ENCODE data around the gene ACAN.
"Not testable (repeated sequence)": the region's sequence is repeated elsewhere in the genome, so short reads cannot be mapped to it uniquely, and the experiment has no call there.

The ACAN gene

DNA sequence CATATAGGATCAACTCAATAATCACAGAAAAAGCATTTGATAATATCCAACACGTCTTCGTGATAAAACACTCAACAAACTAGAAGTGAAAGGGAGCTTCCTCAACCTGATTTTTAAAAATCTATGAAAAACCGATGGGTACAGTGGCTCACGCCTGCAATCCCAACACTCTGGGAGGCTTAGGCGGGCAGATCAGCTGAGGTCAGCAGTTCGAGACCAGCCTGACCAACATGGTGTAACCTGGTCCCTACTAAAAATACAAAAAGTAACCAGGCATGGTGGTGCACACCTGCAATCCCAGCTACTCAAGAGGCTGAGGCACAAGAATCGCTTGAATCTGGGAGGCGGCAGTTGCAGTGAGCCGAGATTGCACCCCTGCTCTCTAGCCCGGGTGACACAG, 112.1 kb downstream of the ACAN start:
- no peaks in the 10 kb centered on the region for H3K9me3 ChIP-seq (ENCODE audit: control insufficient read depth, low read depth, low read length)
- H3K27me3 ChIP-seq (ENCODE audit: control insufficient read depth, insufficient read depth, low read length), result no peaks in the 10 kb centered on the region
- peaks cover 7% of the 10 kb centered on the region for H3K36me3 ChIP-seq (ENCODE audit: control insufficient read depth, low read depth, low read length)
- H3K4me3 ChIP-seq (ENCODE audit: low read length), result no peak overlapping the region
- H3K27ac ChIP-seq (ENCODE audit: low read length), result no peak overlapping the region
- peaks cover 10% of the 10 kb centered on the region for H3K4me1 ChIP-seq (ENCODE audit: control insufficient read depth, low read depth, low read length)
- no peak overlapping the region for H3K9ac ChIP-seq (ENCODE audit: low read length)

DNA sequence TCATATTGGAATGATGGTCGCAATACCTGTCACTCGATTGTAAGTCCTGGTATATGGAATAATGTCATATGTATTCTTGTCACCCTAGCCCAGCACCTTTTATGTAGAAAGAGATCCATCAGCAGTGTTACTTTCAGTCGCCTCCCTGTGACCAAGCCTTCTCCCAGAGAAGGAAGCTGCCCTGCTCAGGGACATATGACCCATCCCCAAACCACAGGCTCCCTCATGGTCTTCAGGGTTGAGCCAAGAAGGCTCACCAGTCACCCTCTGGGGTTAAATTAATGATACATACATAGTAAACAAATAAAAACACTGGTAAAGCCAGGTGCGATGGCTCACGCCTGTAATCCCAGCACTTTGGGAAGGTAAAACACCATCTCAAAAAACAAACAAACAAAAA, 114.5 kb downstream of the ACAN start:
- Histone ChIP-seq H3K4me1 (ENCODE audit: control insufficient read depth, low read depth, low read length) (peaks cover 3% of the 10 kb centered on the region), H3K27ac (ENCODE audit: low read length) (no peak overlapping the region), H3K27me3 (ENCODE audit: control insufficient read depth, insufficient read depth, low read length) (no peaks in the 10 kb centered on the region), H3K9ac (ENCODE audit: low read length) (no peak overlapping the region), H3K9me3 (ENCODE audit: control insufficient read depth, low read depth, low read length) (no peaks in the 10 kb centered on the region), H3K4me3 (ENCODE audit: low read length) (no peak overlapping the region), H3K36me3 (ENCODE audit: control insufficient read depth, low read depth, low read length) (no peaks in the 10 kb centered on the region)

DNA sequence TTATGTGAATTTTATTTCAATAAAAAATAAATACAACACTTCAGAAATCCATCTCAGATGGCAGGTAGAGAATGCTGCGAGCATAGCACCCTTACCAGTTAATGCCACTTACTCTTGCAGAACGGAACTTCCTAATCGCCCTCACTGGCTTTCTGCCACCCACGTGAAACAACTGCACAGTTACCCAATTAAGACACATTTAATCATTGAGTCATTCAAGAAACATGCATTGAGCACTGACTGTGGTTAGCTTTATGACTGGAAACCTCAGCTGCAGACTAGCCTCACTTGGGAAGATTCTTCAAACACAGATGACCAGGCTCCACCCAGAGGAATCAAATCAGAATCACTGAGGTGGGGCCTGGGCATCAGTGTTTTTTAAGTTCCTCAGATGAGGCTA, 115.5 kb downstream of the ACAN start:
- no peak overlapping the region for H3K27ac ChIP-seq (ENCODE audit: low read length)
- H3K4me3 ChIP-seq (ENCODE audit: low read length), result no peak overlapping the region
- peaks cover under 1% of the 10 kb centered on the region for H3K4me1 ChIP-seq (ENCODE audit: control insufficient read depth, low read depth, low read length)

DNA sequence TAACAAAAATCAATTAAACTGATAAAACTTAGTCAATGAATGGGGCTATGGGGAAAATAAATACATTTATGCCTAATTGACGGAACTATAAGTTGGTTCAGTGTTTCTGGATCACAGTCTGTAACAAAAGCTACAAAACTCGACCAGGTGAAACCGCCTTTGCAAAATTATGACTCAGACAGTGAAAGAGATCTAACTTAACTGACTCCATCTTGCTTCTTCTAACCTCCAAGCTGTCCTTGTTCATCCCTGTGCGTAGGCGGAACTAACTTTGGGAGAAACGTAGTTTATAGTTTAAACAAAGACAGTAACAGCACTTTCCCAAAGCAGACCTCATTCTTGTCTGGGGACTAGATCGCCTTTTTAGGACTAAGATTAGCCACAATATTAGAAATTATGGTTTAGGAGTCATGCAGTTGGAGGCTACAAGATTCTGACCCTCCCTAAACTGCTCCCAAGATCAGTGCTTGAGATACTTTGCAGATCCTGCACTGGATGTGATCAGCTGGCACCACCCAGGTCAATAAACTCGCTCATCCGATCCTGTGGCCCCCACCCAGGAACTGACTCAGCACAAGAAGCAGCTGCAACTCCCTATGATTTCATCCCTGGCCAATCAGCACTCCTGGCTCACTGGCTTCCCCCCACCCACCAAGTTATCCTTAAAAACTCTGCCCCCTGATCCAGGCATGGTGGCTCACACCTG, 117.1 kb downstream of the ACAN start:
- Histone ChIP-seq H3K9me3 (ENCODE audit: control insufficient read depth, low read depth, low read length) (no peaks in the 10 kb centered on the region), H3K4me1 (ENCODE audit: control insufficient read depth, low read depth, low read length) (no peaks in the 10 kb centered on the region), H3K27me3 (ENCODE audit: control insufficient read depth, insufficient read depth, low read length) (no peaks in the 10 kb centered on the region), H3K36me3 (ENCODE audit: control insufficient read depth, low read depth, low read length) (no peaks in the 10 kb centered on the region), H3K9ac (ENCODE audit: low read length) (no peak overlapping the region), H3K4me3 (ENCODE audit: low read length) (no peak overlapping the region), H3K27ac (ENCODE audit: low read length) (no peak overlapping the region)

More for the DNA sequence above, 115.5 kb downstream of the ACAN start:
- no peaks in the 10 kb centered on the region for H3K27me3 ChIP-seq (ENCODE audit: control insufficient read depth, insufficient read depth, low read length)
- H3K9ac ChIP-seq (ENCODE audit: low read length), result no peak overlapping the region
- H3K9me3 ChIP-seq (ENCODE audit: control insufficient read depth, low read depth, low read length), result no peaks in the 10 kb centered on the region
- H3K36me3 ChIP-seq (ENCODE audit: control insufficient read depth, low read depth, low read length), result no peaks in the 10 kb centered on the region

DNA sequence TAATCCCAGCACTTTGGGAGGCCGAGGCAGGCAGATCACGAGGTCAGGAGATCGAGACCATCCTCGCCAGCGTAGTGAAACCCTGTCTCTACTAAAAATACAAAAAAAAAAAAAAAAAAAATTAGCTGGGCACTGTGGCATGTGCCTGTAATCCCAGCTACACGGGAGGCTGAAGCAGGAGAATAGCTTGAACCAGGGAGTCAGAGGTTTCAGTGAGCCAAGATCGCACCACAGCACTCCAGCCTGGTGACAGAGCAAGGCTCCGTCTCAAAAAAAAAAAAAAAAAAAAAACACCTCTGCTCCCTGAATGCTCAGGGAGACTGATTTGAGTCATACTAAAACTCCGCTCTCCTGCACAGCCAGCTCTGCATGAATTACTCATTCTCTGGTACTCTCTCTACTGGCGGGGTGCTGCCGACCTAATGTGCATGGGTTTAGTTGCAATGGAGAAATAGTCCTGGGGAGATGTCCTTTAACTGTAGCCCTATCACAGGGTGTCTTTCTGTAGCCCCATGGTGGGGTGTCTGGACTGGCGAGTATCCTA, 117.7 kb downstream of the ACAN start:
- not testable (repeated sequence) for H3K9ac ChIP-seq (ENCODE audit: low read length); H3K27ac ChIP-seq (ENCODE audit: low read length); H3K9me3 ChIP-seq (ENCODE audit: control insufficient read depth, low read depth, low read length); H3K36me3 ChIP-seq (ENCODE audit: control insufficient read depth, low read depth, low read length); H3K4me1 ChIP-seq (ENCODE audit: control insufficient read depth, low read depth, low read length); H3K4me3 ChIP-seq (ENCODE audit: low read length); H3K27me3 ChIP-seq (ENCODE audit: control insufficient read depth, insufficient read depth, low read length)
